ENCODE data around the gene GPD1L. TPM values are rescaled to one million over a fixed set of nuclear protein-coding genes. Genes with fewer than 3 reads are reported as not detected.

The GPD1L gene
- total RNA-seq, 1 donor from 2014 or later: 77.9 TPM

DNA sequence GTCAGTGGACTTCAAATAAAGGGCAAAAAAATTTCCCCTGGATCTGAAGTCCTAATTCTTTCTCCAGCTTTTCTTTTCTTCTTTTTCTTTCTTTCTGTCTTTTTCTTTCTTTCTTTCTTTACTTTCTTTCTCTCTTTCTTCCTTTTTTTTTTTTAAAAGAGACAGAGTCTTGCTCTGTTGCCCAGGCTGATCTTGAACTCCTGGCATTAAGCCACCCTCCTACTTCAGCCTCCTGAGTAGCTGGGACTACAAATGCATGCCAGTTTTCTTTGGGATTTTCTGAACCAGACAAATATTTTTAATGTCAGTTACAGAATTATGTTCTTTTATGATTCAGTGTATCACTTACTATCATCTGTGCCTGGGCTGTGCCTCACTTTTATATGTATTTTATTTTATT lies 86.7 kb downstream of the GPD1L start:
- Histone ChIP-seq H3K9me3 (no peaks in the 10 kb centered on the region), H3K4me1 (no peaks in the 10 kb centered on the region), H3K27me3 (ENCODE audit: low read depth) (no peaks in the 10 kb centered on the region), H3K27ac (no peak overlapping the region), H3K4me3 (no peak overlapping the region), H3K36me3 (no peaks in the 10 kb centered on the region)
- no peak for ATAC-seq
- intact Hi-C loops (cut with DNase I): no loop called here
- DNase-seq: no peak
- TF ChIP-seq, protein P1, sequence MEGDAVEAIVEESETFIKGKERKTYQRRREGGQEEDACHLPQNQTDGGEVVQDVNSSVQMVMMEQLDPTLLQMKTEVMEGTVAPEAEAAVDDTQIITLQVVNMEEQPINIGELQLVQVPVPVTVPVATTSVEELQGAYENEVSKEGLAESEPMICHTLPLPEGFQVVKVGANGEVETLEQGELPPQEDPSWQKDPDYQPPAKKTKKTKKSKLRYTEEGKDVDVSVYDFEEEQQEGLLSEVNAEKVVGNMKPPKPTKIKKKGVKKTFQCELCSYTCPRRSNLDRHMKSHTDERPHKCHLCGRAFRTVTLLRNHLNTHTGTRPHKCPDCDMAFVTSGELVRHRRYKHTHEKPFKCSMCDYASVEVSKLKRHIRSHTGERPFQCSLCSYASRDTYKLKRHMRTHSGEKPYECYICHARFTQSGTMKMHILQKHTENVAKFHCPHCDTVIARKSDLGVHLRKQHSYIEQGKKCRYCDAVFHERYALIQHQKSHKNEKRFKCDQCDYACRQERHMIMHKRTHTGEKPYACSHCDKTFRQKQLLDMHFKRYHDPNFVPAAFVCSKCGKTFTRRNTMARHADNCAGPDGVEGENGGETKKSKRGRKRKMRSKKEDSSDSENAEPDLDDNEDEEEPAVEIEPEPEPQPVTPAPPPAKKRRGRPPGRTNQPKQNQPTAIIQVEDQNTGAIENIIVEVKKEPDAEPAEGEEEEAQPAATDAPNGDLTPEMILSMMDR (IDR thresholded peaks at IDR 0.05): no peak

- no peaks in the 10 kb centered on the region for H3K9me3 ChIP-seq
- no peak for ATAC-seq
Measured at GRCh38 chr3:32194653-32195052, 88.2 kb downstream of the GPD1L start.

GRCh38 chr3:32195995-32196540 lies 89.6 kb downstream of the GPD1L start:
- H3K36me3 ChIP-seq: no peaks in the 10 kb centered on the region
- H3K27ac ChIP-seq: no peak overlapping the region
- intact Hi-C loops (cut with DNase I): no loop called here
- H3K27me3 ChIP-seq (ENCODE audit: low read depth): no peaks in the 10 kb centered on the region
- H3K9me3 ChIP-seq: no peaks in the 10 kb centered on the region
- TF ChIP-seq, protein P1 (IDR thresholded peaks at IDR 0.05): no peak
- no peak overlapping the region for H3K4me3 ChIP-seq
- H3K4me1 ChIP-seq: peaks cover 11% of the 10 kb centered on the region
- DNase-seq (no peak), ATAC-seq (no peak)

More at GRCh38 chr3:32194653-32195052, 88.2 kb downstream of the GPD1L start:
- H3K4me1 ChIP-seq: peaks cover 2% of the 10 kb centered on the region
- no peak overlapping the region for H3K4me3 ChIP-seq
- no peaks in the 10 kb centered on the region for H3K36me3 ChIP-seq
- H3K27ac ChIP-seq: no peak overlapping the region
- DNase-seq: no peak
- H3K27me3 ChIP-seq (ENCODE audit: low read depth): no peaks in the 10 kb centered on the region
- intact Hi-C loops (cut with DNase I): no loop called here
- TF ChIP-seq, protein P1 (IDR thresholded peaks at IDR 0.05): no peak

DNA sequence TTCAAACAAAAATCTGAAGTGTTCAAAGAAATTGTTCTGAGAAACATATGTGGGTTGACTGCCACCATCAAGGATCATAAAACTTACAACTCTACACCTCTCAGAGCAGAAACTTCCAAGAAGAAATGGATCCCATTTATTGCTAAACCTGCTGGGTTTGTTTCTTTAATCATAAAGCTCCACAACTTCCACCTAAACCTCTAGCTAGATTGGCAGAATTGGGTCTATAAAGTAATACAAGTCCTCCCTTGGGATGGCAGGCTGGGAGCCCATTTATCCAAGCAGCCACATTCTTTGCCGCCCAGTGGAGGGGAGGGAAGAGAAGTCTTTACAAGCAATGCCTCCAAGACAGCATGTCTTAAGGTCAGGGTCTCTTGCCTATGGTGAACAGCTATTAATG lies 91.6 kb downstream of the GPD1L start:
- Histone ChIP-seq H3K4me3 (no peak overlapping the region), H3K36me3 (no peaks in the 10 kb centered on the region), H3K27ac (no peak overlapping the region), H3K27me3 (ENCODE audit: low read depth) (no peaks in the 10 kb centered on the region), H3K9me3 (no peaks in the 10 kb centered on the region), H3K4me1 (peaks cover 22% of the 10 kb centered on the region)
- intact Hi-C loops (cut with DNase I): no loop called here
- ATAC-seq: no peak
- TF ChIP-seq, protein P1 (IDR thresholded peaks at IDR 0.05): no peak
- DNase-seq: no peak

GRCh38 chr3:32198714-32199113 lies 92.3 kb downstream of the GPD1L start:
- H3K27ac ChIP-seq: no peak overlapping the region
- H3K9me3 ChIP-seq: no peaks in the 10 kb centered on the region
- DNase-seq: no peak
- ATAC-seq: no peak
- peaks cover 22% of the 10 kb centered on the region for H3K4me1 ChIP-seq
- intact Hi-C loops (cut with DNase I): no loop called here
- TF ChIP-seq, protein P1 (IDR thresholded peaks at IDR 0.05): no peak
- H3K36me3 ChIP-seq: no peaks in the 10 kb centered on the region
- no peaks in the 10 kb centered on the region for H3K27me3 ChIP-seq (ENCODE audit: low read depth)
- H3K4me3 ChIP-seq: no peak overlapping the region

Measured in lower lobe of right lung (tissue), 2 donors.